ENCODE results near the gene NOSTRIN. TPM values are rescaled to one million over a fixed set of nuclear protein-coding genes. Genes with fewer than 3 reads are reported as not detected.

NOSTRIN gene
- total and polyA plus RNA-seq, 2 donors = 2.8 to 8.1 TPM

GRCh38 chr2:168913495-168913894 lies 111.1 kb downstream of the NOSTRIN start:
- WGBS = 93% methylated on average over 4 of the region's 4 CpGs
- DNase-seq (ENCODE audit: low read depth in 6 of 9, low spot score in 9 of 9) = no peak
- Histone ChIP-seq H3K27me3 (ENCODE audit: control insufficient read depth in 2 of 2, insufficient read depth in 1 of 2, low read length in 1 of 2) (peaks cover 2 to 14% of the 10 kb centered on the region in 2 donors), H3K9me3 (ENCODE audit: control insufficient read depth in 2 of 2, insufficient read depth in 1 of 2, low read length in 1 of 2) (no peaks in the 10 kb centered on the region), H3K27ac (ENCODE audit: low read depth in 1 of 2, low read length in 1 of 2) (no peak overlapping the region), H3K36me3 (ENCODE audit: control insufficient read depth in 2 of 2, insufficient read depth in 2 of 2, low read length in 1 of 2) (no peaks in the 10 kb centered on the region), H3K4me1 (ENCODE audit: control insufficient read depth in 2 of 2, insufficient read depth in 2 of 2, low read length in 2 of 2) (peaks cover 0 to 4% of the 10 kb centered on the region in 2 donors), H3K4me3 (ENCODE audit: low read length in 2 of 2) (no peak overlapping the region)

Other genes starting within 250 kb of the NOSTRIN start
- 16.0 TPM for gene SPC25, start 87.8 kb downstream of the NOSTRIN start, total RNA-seq
- 1.8 TPM for gene SPC25, start 87.8 kb downstream of the NOSTRIN start, polyA plus RNA-seq
- gene G6PC2, start 98.7 kb downstream of the NOSTRIN start, total RNA-seq = not detected
- gene G6PC2, start 98.7 kb downstream of the NOSTRIN start, polyA plus RNA-seq = 0.05 TPM
- 0.05 TPM for gene ABCB11, start 228.7 kb downstream of the NOSTRIN start, total RNA-seq
- 0.09 TPM for gene ABCB11, start 228.7 kb downstream of the NOSTRIN start, polyA plus RNA-seq